ENCODE data around the gene GPR157.

DNA sequence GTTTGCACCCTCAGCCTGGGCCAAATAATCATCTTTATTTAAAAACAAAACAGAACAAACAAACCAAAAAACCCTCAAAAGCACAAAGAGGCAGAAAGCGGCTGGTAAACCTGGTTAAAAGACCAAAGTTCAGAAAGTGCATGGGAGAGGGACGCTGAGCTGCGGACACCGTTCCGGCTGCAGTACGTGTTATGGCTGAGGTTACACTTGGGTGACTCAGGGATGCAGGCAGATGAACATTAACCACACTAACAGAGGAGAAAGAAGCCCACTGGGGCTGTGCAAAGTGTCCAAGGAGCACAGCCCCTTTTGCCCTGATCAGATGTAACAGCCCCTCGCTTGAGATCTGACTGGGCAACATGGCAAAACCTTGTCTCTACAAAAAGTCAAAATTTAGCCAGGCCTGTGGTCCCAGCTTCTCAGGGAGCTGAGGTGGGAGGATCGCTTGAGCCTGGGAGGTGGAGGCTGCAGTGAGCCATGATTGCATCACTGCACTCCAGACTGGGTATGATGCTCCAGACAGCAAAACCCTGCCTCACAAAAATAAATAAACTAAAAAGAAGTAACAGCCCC lies 28.3 kb downstream of the GPR157 start:
- TF ChIP-seq, protein P1, sequence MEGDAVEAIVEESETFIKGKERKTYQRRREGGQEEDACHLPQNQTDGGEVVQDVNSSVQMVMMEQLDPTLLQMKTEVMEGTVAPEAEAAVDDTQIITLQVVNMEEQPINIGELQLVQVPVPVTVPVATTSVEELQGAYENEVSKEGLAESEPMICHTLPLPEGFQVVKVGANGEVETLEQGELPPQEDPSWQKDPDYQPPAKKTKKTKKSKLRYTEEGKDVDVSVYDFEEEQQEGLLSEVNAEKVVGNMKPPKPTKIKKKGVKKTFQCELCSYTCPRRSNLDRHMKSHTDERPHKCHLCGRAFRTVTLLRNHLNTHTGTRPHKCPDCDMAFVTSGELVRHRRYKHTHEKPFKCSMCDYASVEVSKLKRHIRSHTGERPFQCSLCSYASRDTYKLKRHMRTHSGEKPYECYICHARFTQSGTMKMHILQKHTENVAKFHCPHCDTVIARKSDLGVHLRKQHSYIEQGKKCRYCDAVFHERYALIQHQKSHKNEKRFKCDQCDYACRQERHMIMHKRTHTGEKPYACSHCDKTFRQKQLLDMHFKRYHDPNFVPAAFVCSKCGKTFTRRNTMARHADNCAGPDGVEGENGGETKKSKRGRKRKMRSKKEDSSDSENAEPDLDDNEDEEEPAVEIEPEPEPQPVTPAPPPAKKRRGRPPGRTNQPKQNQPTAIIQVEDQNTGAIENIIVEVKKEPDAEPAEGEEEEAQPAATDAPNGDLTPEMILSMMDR (IDR thresholded peaks at IDR 0.05): no peak
- no peak for TF ChIP-seq POLR2A (IDR thresholded peaks at IDR 0.05)

All from Peyer's patch (tissue), 4 donors.